H1 (cell line): ENCODE measurements around the gene NXPH3. TPM values are rescaled to one million over a fixed set of nuclear protein-coding genes. Genes with fewer than 3 reads are reported as not detected.

Experiments used
- ASH2L ChIP-seq: fragments of 200-600, 300-600 bp; sonication (generic); IDR thresholded peaks from one replicate; pipeline ENCODE4 v1.7.1; 2017; ENCODE audit warnings: low read length
- FOSL1 ChIP-seq: IDR thresholded peaks from 2 replicates; pipeline ENCODE4 v1.6.1; 2011; ENCODE audit warnings: mild to moderate bottlenecking, low read depth, low read length, moderate library complexity; ENCODE audit not compliant: insufficient read depth
- JUN ChIP-seq: IDR thresholded peaks from 2 replicates; pipeline ENCODE4 v1.6.1; 2011; ENCODE audit warnings: low read depth, mild to moderate bottlenecking, improper control_type of control experiment, low read length
- KDM5A ChIP-seq: fragments of 200-600 bp; IDR thresholded peaks from 2 replicates; pipeline ENCODE4 v1.7.1; 2012; ENCODE audit warnings: mild to moderate bottlenecking, low read length, inconsistent platforms, mixed read lengths
- NRF1 ChIP-seq: IDR thresholded peaks from 2 replicates; pipeline ENCODE4 v1.6.1; 2011; ENCODE audit warnings: mild to moderate bottlenecking, low read depth, low read length, improper control_type of control experiment
- TAF7 ChIP-seq: optimal IDR thresholded peaks from 2 replicates; pipeline ENCODE3; 2011; ENCODE audit warnings: low read depth, mild to moderate bottlenecking, inconsistent platforms, low read length, moderate library complexity, borderline replicate concordance
- polyA plus RNA-seq, 7 experiments: library from polyadenylated mRNA; depleted of rRNA in 3 of 7; stranded (reverse) in 5 of 7; unstranded in 2 of 7; fragments of >200 nt in 5 of 7; fragments of 200-250 nt in 2 of 7; gene quantifications; 1 replicate in 5 of 7; 2 replicates in 1 of 7; 4 replicates in 1 of 7; pipeline versions ENCODE4 v1.2.1 to v1.2.3, GENCODE V29; 2011 to 2013; ENCODE audit warnings: missing spikeins in 2 of 7, mixed read lengths in 2 of 7
- total RNA-seq: library from RNA; stranded (reverse); fragmentation: NEBNext Ultra II Directional; extraction: Animal tissue kit (Norgen Biotek cat#: 25700); gene quantifications from 2 replicates; pipeline ENCODE4 v1.2.1, GENCODE V29; 2021

NXPH3 gene
- total and polyA plus RNA-seq, 2 of the 8 experiments (the other 6 are each of a cell fraction or from before 2014, with no cell fraction given), result 2.5 to 3.7 TPM

GRCh38 chr17:49577650-49577934 lies 1.9 kb downstream of the NXPH3 start (continued):
- no peak for TF ChIP-seq KDM5A
- no peak for TF ChIP-seq TAF7
- TF ChIP-seq NRF1, result no peak
- no peak for TF ChIP-seq ASH2L
- no peak for TF ChIP-seq JUN
- TF ChIP-seq FOSL1, result no peak
